Glomerular visceral epithelial cell (primary cell): ENCODE results near the gene PRKACA.
"Not testable (repeated sequence)": the region's sequence is repeated elsewhere in the genome, so short reads cannot be mapped to it uniquely, and the experiment has no call there.

Experiments
- DNase-seq: peaks from one replicate; pipeline ENCODE4 v3.0.0-alpha.2; 2016; ENCODE audit errors: extremely low spot score

Gene PRKACA

DNA sequence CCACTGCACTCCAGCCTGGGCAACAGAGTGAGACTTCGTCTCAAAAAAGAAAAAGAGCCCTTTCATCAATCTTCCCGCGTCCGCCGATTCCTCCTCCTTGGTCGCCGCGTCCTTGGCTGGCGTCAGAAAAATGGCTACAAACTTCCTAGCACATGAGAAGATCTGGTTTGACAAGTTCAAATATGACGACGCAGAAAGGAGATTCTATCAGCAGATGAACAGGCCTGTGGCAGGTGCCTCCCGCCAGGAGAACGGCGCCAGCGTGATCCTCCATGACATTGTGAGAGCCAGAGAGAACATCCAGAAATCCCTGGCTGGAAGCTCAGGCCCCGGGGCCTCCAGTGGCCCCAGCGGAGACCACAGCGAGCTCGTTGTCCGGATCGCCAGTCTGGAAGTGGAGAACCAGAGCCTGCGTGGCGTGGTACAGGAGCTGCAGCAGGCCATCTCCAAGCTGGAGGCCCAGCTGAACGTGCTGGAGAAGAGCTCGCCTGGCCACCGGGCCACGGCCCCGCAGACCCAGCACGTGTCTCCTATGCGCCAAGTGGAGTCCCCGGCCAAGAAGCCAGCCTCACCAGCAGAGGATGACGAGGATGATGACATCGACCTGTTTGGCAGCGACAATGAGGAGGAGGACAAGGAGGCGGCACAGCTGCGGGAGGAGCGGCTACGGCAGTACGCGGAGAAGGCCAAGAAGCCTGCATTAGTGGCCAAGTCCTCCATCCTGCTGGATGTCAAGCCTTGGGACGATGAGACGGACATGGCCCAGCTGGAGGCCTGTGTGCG lies 47.1 kb downstream of the PRKACA start:
- no peak for DNase-seq

GRCh38 chr19:14066134-14066533 lies 51.4 kb downstream of the PRKACA start:
- no peak for DNase-seq

GRCh38 chr19:14063105-14063504 lies 54.5 kb downstream of the PRKACA start:
- no peak for DNase-seq

DNA sequence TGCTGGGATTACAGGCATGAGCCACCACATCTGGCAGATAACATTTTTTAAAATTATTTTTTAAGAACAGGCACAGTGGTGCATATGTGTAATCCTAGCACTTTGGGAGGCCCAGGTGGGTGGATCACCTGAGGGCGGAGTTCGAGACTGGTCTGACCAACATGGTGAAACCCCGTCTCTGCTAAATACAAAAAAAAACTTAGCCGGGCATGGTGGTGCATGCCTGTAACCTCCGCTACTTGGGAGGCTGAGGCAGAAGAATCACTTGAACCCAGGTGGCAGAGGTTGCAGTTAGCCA lies 55.1 kb downstream of the PRKACA start:
- no peak for DNase-seq

GRCh38 chr19:14061751-14062557 lies 55.6 kb downstream of the PRKACA start, which contains the start of gene PALM3:
TSS of gene PALM3 (minus strand) at chr19:14062076. CDS start at chr19:14061980, 96 bp downstream.
- DNase-seq, result peak; percentile 69

DNA sequence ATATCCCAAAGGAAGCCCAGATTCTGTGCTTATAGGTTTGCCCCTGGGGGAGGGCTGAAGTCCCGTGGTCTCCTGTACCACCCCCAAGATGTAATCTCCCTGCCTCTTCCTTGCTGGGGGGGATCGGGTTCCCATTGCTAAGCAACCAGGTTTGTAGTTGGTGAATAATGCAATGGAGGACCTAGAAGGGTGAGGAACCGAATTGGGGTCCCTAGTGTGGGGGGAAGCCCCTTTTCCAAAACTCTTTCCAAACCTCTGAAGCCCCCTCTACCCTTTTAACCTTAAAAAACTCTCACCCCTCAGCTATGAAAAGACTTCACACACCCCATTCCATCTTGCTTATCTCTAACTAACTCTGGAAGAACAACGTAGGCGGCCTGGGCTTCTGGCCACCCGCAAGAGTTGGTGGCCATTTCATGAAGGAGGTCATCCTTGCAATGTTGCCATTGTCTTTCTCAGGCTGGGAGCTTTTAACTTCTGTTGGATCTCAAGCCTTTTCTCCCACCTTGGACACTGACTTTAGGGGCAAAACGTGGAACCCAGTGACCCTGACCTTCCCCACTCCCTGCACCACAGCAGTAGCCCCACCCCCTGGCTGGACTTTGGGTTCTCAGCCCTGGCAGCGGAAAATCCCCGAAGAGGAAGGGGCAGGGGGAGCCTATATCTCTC lies 56.3 kb downstream of the PRKACA start:
- DNase-seq, result no peak

DNA sequence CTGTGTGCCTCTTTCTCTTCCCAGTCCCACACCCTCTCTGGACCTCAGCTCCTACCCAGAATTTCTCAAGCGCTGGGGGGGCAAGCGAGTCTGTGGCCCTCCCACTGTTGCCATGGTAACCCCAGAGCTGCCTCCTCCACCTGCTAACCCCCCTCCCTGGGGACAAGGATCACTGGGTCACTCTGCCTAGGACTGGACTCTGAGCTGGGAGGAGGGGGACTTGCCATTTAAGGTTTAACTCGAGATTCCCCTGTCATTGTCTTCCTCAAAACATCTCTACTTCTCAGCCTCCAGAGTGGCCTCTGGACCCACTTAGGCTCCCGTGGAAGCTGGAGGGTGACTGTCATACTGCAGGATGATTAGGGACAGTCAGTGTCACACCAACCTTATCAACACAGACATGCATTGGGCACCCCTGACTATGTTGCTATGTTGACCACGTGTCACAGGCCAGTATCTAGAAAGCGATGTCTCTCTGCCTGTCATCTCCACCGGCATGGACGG lies 57.9 kb downstream of the PRKACA start:
- DNase-seq, result no peak

GRCh38 chr19:14059093-14059480 lies 58.5 kb downstream of the PRKACA start:
- no peak for DNase-seq

GRCh38 chr19:14058182-14059092 lies 59.1 kb downstream of the PRKACA start:
- no peak for DNase-seq

GRCh38 chr19:14056741-14057356 lies 60.7 kb downstream of the PRKACA start:
- no peak for DNase-seq

DNA sequence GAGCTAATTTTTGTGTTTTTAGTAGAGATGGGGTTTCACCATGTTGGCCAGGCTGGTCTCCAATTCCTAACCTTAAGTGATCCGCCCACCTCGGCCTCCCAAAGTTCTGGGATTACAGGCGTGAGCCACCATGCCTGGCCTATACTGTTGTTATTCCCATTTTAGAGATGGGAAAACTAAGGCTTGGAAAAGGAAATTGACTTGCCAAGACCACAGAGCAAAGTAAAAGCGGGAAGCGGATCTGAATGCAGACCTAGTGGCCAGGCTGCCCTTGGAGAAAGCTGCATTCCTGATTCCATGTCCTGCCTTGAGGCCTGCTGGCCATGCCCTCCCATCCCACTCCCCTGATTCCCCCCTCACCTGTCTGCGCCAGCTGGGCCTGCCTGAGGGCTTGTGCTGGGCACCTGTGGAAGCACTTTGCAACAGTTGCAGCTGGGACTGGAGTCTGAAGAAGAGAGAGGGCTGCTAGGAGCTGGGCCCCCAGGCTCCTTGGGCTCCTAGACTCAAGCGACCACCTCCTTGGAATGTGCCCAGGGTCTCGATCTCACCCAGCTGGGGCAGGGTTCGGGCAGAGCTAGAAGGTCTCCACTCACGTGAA lies 61.4 kb downstream of the PRKACA start:
- no peak for DNase-seq

GRCh38 chr19:14055396-14055795 lies 62.2 kb downstream of the PRKACA start:
- DNase-seq, result no peak

GRCh38 chr19:14054721-14055120 lies 62.8 kb downstream of the PRKACA start:
- no peak for DNase-seq

DNA sequence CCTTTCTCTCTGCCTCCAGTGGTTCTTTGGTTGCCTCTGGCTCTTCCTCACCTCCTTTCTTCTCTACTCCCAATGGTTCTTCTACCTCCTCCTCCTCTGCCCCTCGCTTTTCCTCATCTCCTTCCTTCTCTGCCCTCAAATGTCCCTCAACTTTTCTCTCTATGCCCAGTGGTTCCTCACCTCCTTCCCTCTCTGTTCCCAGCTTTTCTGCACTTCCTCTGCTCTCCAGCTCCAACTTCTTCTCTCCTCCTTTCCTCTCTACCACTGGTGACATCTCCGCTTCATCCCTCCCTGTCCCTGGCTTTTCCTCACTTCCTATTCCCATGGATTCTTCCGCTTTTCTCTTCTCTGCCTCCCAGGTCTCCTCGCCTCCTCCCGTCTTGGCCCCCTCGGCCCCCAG lies 63.5 kb downstream of the PRKACA start:
- no peak for DNase-seq

DNA sequence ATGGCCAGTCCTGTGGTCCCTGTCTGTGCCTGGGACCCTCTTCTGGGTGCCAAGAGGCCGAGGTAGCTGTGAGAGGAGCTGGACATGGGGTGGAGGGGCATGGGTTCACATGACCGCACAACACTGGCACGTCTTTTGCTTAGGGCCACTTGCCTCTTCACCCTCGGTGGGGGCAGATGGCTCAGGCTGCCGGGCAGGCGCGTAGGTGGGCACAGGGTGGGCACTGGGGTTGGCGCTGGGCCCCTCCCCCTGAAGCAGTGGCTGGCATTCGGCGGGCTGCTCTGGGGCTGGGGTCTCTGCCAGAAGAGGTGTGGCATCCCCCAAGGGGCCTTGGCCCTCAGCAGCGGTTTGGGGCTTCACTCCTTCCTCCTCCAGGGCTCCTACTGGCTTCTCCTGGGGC lies 64.1 kb downstream of the PRKACA start:
- DNase-seq, result no peak

DNA sequence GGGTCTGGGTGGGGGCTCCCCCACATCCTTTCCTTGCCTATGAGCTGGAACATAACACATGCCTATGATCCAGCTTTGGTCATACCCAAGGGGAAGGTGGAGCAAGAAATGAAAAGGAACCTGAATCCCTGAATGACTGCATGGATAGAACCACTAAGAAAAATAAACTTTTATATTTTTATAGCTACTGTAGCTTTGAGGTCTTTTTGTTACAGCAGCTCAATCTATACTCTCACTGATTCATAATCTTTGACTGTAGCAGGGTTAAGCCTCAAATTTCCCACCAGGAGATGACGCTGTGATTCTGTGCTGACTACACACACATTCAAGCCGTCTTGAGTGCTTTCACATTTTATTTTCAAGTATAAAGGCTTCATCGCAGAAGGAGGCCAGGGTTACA lies 64.5 kb downstream of the PRKACA start:
- DNase-seq, result no peak

DNA sequence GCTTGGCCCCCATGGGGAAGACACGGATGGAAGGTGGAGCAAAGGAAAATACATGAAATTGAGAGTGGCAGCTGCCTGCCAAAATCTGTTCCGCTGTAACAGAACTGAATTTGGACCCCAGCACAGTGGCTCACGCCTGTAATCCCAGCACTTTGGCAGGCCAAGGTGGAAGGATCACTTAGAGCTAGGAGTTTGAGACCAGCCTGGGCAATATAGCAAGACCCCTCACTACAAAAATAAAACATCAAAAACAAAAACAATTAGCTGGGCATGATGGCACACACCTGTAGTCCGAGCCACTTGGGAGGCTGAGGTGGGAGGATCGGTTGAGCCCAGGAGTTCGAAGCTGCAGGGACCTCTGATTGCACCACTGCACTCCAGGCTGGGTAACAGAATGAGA lies 65.1 kb downstream of the PRKACA start:
- no peak for DNase-seq

GRCh38 chr19:14051980-14052379 lies 65.6 kb downstream of the PRKACA start:
- no peak for DNase-seq

DNA sequence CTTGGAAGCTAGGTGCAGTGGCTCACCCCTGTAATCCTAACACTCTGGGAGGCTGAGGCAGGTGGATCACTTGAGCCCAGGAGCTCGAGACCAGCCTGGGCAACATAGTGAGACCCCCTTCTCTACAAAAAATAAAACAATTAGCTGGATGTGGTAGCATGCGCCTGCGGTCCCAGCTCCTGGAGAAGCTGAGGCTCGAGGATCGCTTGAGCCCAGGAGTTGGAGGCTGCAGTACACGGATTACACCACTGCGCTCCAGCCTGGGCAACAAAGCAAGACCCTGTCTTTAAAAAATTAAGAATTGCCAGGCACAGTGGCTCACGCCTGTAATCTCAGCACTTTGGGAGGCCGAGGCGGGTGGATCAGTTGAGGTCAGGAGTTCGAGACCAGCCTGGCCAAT lies 66.6 kb downstream of the PRKACA start:
- not testable (repeated sequence) for DNase-seq

- no peak for DNase-seq
Observed at GRCh38 chr19:14050512-14050911, 67.0 kb downstream of the PRKACA start.
